Posterior cingulate gyrus (tissue), 11 donors: Measurements from ENCODE around the gene SLC23A2.
A peak's percentile ranks its signal among the peaks of the same experiment; 100 is the strongest.
"Not testable (repeated sequence)": the region's sequence is repeated elsewhere in the genome, so short reads cannot be mapped to it uniquely, and the experiment has no call there.

Experiments used
- DNase-seq, 10 donors: peaks; one replicate each; pipeline versions ENCODE4 v3.0.0 to v3.0.0-alpha.2; 2020 to 2021; ENCODE audit warnings: mixed read lengths in 3 of 10
- intact Hi-C: fragments of 100-400 bp; cut with DNase I; formaldehyde crosslinking; loops from one replicate; pipeline ENCODE4 v1.15.1; 2023

The SLC23A2 gene

DNA sequence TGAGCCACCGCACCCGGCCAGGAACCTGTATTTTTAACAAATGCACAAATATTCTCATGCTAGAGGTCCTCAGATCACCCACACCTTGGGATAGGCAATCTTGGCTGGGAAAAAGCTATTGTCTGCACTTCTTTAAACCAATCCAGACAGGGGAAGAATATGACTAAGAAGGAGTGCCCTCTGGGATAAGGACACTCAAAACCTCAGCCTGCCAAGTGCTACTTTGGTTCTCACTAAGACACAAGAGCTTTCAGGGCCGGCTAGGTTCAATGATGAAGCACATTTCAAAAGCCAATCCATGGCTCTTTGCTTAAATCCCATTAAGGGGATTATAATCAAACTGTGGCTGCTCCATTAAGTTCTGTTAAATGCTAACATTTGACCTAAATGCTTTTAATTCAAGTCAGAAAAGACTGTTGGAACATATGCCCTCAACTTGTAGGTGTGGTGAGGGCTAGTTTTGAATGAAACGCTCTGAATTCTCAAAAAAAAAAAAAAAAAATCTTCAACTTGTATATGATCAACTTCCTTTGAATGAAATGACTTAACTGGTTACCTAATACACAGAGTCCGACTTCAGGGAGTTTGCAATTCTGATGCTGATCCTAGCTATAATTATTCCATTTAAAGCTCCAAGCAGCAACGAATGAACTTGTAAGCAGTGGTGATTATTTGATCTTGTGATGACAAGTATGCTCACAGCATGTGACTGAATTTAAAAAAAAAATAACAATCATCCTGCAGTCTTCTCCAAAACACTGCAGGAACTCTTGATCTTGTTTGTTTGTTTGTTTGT, 56.6 kb downstream of the SLC23A2 start:
- no peak for DNase-seq
- intact Hi-C loops: loop anchor here (5.0 kb wide), 1 partner anchor 57 kb away; no protein-coding TSS in a partner anchor

DNA sequence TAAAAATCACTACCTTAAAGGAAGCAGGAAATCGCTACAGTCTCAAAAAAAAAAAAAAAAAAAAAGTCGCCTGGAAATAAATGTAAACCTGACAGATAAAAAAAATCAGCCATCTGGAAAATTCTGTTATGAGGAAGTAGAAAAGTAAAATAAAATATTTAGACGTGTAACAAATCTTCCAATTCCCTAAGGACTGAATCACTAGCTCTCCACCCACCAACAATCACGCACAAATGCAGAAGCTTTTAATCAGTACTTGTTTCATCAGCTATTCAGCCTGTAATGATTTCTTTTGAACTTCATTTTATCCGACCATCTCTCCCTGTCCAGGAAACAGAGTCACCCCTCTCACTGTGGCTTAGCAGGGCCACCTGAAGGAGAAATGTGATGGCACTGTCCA, 59.0 kb downstream of the SLC23A2 start:
- DNase-seq: no peak
- intact Hi-C loops: no loop called here

DNA sequence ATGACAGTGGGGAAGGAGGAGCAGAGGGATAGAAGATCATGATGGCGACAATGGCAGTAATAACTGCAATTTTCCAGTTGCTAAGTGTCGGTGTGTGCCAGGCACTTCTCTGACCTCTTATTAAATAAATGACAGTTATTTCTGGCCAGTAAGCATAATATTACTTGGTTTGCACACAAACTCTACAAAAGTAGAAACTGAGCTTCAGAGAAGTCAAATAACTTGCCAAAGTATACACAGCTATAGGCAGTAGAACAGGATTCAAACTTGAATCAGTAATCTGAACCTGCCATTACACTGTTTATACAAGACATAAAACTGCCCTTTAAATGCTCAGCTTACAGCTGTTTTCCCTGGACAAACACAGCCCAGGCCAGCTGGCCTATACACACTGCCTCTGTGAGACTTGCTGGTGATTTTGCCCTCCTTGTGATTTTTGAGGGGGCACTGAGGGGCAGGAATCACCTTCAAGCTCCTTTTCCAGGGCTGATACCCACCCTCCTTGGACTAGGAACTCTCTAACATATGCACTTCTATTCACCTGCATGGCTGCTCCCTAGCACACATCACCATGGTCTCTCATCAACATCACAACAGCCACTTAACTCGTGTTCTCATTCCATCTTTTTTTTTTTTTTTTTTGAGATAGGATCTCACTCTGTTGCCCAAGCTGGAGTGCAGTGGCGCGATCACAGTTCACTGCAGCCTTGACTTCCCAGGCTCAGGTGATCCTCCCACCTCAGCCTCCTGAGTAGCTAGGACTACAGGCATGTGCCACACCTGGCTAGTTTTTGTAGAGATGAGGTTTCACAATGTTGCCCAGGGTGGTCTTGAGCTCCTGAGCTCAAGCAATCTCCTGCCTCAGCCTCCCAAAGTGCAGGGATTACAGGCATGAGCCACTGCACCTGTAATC, 63.6 kb downstream of the SLC23A2 start:
- no peak for DNase-seq
- intact Hi-C loops: no loop called here

DNA sequence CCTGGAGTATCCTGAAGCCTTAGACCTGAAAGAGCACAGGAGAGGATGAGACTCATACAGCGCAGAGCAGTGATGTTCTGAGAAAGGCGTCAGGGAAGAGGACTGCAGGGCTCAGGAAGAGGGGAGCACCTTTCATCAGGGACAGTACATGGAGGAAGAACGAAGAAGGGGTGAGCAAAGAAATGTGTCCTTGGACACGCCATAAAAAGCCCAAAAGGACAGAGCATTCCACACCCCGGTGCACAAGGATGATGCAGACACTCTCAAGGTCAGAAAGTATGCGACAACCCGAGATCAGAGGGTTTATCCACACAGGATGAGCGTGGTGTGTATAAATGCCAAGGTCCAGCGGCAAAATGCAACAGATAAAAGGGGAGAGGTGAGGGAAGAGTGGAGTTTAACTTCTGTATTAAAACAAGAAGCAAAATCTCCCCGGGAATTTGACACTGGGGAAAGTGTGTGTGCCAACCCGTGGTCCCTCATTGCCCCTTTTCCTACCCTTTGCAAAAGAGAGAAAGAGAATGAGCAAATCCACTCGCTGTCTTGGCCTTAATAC, 64.4 kb downstream of the SLC23A2 start:
- intact Hi-C loops: no loop called here
- DNase-seq: no peak

DNA sequence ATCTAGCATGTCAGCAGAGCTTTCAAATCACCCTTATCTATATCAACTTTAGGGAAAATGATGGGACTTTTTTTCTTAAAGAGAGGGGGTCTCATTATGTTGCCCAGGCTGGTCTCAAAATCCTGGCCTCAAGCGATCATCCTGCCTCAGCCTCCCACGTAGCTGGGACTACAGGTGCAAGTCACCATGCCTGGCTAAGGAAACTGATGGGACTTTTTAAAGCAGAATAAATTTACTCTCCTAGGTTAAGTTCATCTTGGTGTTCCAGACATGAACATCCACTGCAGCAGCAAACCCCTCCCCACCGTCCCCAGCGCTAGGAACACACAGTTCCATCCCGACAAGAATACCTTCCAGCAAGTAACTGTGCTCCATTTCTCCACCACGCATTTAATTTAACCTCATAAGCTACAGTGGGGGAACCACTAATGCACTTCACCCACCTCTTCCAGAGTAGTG, 64.9 kb downstream of the SLC23A2 start:
- intact Hi-C loops: no loop called here
- DNase-seq: no peak

DNA sequence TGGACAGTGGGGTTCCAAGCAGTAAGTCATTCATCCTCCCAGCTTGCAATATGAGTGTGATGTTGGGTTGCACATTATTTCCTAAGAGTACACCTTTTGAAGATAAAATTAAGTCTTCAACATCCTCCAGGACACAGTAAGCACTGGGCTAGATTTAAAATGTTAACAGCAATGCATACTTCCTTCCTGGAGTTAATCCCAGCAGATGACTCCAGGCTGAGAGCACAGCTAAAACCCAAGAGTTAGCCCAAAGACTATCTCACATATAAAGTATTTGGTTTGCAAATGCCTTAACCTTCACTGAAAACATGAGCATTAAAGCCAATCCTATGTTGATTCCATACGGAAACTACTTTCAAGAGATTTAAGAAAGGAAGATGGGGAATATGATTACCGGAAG, 69.2 kb downstream of the SLC23A2 start:
- intact Hi-C loops: no loop called here
- DNase-seq: no peak

DNA sequence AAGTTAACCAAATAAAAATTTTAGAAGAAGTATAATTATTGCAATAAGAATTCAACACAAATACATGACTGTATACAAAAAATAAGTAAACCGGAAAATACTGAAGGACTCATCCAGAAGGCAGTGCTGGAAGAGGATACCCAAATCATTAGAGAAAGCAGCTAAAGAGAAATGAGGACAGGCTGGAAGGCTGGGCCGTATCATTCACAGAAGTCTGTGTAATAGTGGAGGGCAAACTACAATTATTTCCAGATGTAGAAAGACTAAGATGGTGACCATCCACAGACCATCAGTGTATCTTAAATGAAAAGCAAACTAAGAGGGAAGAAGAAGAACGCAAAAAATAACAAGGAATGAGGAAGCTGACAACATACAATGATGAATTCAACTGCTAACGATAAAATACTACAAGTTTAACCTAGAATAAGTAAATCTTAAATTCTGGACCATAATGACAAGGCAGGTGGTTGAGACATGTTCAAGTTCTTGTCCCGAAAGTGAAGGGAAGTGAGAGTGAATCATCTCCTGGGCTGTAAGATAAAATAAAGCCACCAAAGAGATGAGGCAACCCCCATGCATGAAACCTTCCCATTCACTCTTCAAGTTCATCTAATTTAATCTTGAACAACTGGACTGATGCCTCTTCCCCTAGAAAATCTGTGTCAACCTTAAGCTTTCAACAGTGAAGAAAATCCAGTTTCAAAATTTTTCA, 71.5 kb downstream of the SLC23A2 start:
- no peak for DNase-seq
- intact Hi-C loops: no loop called here

DNA sequence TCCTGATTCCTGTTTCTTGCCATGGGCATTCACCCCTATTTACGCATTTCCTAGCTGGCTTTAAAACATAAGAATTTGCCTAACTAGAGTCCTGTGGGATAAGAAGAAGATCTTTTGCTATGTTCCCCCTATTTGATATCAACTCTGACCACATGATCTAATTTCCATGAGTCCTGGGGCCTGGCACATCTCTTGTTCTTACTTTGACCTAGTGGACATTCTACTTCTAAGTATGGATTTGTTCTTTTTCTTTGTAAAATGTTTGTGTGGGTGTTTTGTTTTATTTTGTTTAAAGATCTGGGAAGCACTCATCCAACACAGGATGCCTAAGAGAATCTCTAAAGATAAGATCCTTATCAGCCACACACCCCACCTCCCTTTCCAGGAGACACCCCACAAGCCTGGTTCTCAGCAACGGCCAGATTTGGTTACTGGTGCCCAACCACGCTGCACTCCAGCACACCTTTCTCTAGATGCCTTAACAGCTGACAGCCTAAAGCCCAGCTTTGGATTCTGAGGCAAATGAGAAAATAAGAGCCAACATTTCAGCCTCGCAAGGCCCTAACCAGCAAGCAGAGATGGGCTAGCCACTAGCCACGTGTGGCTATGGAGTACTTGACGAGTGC, 74.7 kb downstream of the SLC23A2 start:
- intact Hi-C loops: no loop called here
- no peak for DNase-seq

DNA sequence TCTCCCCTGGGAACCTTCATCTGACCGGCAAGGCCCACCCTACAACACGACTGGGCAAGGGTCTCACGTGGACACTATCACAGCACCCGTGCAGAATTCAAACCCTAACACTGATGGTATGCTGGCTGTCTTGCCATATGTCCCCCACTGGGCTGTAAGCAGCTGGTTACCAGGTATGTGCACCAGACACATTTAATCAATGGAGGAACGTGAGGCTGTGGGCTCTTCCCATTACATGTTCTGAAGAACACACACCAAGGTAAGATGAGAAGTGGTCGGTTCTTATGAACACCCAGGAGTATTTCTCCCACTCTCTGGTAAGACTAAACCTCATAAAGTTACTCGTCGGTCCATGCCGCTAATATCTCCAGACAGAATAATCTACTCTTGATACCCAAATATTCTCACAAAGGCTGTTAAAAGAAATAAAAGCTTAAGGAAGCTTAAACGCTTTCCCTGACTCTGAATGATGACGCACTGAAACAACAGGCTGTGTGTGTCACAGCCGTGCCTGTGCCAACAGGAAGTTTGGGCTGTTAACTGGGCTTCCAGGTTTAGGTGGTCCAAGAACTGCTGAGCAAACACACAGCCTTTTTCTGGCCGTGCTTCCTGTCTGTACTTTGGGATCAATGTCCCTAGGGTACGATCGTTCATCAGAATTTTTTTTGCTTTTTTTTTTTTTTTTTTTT, 75.3 kb downstream of the SLC23A2 start:
- DNase-seq: no peak
- intact Hi-C loops: no loop called here

DNA sequence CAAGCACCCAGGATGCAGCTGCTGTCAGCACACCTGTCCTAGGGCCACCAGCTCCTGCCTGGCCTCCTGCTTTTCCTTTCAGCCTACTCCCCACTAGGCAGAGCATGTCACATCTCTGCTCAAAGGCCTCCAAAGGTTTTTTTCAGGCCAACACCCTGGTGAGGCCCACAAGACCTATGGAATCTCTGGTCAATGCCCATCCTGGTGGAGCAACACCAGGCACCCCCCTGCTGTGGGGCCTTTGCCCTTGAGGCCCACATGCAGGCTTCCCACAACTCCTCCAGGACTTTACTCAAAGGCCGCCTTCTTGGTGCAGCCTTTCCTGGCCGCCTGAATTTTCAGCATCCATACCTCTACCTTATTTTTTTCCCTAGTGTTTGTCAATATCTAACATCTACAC, 76.9 kb downstream of the SLC23A2 start:
- no peak for DNase-seq
- intact Hi-C loops: no loop called here

DNA sequence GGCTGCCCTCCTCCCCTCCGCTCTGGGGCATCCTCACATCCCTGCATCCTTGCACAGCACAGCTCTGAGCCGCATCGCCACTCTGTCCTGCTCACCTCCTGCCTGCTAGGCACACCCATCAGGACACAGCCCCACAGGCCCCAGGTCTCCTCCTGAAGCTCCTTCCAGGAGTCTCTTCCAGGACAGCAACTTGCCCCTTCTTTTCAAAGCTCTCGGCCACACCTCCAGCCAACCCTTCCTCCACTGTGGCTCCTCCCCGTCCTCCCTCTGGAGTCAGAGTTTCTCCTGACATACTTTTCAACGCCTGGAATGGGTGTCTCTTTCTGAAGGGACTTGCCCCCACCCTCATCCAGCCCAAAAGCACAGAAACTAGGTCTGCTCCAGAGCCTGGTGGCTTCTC, 77.3 kb downstream of the SLC23A2 start:
- peak in 1 of 10 donors; percentile 66 for DNase-seq
- intact Hi-C loops: no loop called here

DNA sequence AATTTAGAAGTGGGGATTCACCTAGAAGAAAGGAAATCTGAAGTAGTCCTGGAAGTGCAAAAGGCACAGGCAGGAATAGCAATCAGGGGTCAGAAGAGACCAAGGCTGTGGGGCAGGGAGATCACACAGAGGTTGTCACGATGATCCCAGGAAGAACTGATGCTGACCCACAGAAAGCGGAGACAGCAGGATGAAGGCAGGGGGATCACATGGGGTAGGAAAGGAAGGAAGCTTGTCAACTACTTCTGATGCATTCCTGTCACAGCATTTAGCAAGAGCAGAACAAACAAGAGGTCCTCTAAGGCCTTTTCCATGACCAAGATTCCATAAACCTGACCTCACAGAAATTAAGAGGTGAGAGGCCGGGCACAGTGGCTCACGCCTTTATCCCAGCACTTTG, 79.1 kb downstream of the SLC23A2 start:
- no peak for DNase-seq
- intact Hi-C loops: no loop called here

DNA sequence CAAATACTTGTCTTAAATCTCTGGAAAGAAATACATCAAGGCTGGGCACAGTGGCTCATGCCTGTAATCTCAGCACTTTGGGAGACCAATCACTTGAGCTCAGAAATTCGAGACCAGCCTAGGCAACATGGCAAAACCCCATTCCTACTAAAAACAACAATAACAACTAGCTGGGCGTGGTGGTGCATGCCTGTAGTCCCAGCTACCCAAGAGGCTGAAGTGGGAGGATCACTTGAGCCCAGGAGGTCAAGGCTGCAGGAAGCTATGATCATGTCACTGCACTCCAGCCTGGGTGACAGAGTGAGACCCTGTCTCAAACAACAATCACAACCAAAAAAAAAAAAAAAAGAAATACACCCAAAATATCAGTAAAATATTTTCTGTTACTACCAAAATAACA, 80.0 kb downstream of the SLC23A2 start:
- DNase-seq, intact Hi-C loops: not testable (repeated sequence)

DNA sequence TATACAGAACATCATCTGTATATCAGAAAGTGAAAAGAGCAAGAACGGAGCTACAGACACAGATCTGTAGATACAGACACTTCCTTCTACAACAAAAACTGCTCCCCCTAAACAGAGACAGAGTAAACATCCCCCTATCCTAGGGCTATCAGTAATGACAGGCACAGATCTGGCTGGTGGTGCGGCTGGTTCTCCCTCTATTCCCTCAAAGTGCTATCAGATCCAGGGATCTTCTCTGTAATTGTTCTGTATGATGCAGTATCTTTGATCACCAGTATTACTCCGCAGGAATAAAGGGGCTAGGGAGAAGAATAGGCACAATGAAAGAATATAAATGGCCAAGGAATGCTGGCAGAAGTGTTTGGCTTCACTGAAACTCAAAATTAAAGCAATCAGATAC, 80.7 kb downstream of the SLC23A2 start:
- no peak for DNase-seq
- intact Hi-C loops: no loop called here

DNA sequence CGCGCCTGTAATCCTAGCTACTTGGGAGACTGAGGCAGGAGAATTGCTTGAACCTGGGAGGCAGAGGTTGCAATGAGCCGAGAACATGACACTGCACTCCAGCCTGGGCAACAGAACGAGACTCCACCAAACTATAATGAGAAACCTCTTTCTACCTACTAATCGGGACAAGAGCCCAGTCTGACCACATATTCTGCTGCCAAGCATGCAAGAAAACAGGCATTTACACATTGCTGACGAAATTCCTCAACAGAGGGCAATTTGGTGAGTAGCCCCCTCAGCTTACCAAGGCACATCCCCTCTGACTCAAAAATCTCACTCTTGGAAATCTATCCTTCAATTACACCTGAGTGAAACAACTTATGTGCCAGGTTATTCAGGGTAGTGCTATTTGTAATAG, 81.2 kb downstream of the SLC23A2 start:
- no peak for DNase-seq
- intact Hi-C loops: no loop called here

DNA sequence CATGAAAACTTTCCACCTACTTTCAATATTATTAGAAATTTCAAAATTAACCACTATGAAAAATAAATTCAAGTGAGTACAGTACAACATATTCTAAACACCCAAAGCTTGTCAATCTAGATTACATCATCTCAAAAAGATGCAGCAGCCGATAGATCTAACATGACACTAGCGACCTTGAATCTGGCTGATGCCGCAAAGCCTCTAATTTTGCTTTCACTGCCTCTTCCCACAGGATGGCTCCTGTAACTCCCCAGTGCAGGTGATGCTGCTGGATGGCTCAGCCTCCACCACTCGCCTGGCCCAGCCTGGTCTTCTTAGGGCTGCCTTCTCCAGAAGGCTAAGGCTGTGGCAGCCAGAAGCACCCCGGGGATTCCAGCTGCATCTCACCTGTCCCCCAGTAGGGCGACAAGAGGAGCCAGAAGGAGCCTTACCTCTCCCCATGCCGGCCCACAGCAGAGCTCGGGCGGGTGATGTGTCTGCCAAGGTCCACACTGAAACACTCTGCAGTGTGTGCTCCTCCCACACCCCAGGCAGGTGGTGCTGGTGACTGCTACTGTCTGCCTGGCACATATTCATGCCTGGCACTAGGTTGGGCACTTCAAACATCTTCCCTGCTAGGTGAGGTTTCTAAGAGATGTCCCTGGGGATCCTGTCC, 82.1 kb downstream of the SLC23A2 start:
- intact Hi-C loops: no loop called here
- DNase-seq: peak in 1 of 10 donors; percentile 43

DNA sequence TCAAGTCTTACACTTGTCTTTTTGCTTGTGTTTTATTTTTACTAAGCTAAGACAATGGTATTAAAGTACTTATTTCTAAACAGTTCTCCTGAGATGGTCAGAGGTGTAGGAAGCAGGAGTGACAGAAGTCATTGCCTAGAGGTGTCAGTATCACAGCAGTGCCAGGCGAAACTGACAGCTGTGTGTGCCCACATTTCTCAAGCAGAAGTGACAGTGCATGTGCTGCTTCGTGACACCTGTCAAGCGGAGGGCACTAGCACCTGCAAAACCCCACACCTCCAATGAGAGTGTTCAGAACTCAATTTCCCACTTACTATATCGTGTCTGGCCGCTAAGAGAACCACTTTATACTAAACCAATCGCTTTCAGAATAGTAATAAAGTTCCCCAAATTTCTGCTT, 82.8 kb downstream of the SLC23A2 start:
- DNase-seq: no peak
- intact Hi-C loops: no loop called here

DNA sequence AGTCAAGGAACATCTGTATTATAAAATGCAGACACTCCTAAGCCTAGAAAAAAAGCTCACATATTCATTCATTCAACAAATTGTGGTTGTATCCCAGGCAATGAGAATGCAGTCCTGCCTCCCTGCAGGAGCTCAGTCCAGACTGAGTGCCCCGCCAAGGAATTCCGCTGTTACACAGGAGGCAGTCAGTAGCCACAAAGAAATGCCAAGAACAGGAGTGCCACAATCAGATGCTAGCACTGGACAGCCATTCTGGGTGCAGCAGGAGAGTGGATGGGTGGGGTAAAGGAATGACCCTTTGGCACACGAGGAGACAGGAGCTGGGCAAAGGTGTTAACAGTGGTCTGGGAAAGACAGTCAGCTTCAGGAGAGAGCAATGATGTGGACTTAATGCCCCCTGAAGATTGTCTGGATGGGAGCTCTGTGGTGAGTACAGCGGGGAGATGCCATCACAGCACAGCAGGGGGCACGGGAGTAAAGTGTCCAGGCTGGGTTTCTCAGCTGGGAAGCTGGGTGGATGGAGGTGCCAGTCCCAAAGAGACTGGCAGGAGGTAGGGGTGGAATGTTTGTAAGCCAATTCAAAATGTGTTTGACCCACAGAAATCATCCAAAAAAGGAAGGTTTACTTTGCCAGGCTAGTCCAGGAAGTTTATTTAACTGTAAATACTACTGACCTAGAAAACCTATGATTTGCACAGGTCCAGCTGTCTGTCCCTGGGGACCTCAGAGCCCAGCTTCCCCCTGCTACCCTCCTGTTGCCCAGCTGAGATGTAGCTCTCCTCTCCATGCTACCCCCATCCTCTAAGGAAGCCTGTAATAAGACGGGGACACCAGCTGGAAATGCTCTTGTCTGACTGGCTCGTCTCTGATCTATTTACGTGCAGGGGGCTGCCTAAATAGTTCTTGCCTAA, 84.1 kb downstream of the SLC23A2 start:
- intact Hi-C loops: no loop called here

More for the DNA sequence above, 84.1 kb downstream of the SLC23A2 start:
- DNase-seq: no peak
